Measurements from ENCODE around the gene GRAMD4.

The GRAMD4 gene

DNA sequence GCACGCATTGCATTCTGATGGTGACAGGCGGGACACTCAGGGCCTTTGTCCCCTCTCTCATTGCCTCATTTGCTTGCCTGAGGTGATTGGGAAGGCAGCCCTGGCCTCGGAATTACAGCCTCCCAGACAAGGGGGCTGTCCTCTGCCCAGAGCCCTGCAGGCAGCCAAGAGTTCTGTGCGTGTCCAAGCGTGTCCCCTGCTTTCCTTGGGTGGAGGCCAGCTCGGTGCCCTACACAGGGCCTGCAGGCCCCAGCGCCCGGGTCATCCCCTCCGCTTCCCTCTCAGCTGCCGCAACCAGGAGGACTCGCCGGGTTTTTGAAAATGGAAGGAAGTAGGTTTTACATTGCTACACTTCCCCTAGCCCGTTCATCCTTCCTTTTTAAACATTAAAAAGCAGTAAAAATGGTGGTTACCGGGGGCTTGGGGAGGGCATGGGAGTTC lies 1.9 kb downstream of the GRAMD4 start:
- no peak overlapping the region for H3K4me3 ChIP-seq (ENCODE audit: low read depth, low read length)
- TF ChIP-seq, protein P1, sequence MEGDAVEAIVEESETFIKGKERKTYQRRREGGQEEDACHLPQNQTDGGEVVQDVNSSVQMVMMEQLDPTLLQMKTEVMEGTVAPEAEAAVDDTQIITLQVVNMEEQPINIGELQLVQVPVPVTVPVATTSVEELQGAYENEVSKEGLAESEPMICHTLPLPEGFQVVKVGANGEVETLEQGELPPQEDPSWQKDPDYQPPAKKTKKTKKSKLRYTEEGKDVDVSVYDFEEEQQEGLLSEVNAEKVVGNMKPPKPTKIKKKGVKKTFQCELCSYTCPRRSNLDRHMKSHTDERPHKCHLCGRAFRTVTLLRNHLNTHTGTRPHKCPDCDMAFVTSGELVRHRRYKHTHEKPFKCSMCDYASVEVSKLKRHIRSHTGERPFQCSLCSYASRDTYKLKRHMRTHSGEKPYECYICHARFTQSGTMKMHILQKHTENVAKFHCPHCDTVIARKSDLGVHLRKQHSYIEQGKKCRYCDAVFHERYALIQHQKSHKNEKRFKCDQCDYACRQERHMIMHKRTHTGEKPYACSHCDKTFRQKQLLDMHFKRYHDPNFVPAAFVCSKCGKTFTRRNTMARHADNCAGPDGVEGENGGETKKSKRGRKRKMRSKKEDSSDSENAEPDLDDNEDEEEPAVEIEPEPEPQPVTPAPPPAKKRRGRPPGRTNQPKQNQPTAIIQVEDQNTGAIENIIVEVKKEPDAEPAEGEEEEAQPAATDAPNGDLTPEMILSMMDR (IDR thresholded peaks at IDR 0.05; ENCODE audit: low read depth, low read length) = no peak

- TF ChIP-seq, protein P1 (IDR thresholded peaks at IDR 0.05; ENCODE audit: low read depth, low read length) = no peak
- no peak overlapping the region for H3K4me3 ChIP-seq (ENCODE audit: low read depth, low read length)
These were observed 5.1 kb downstream of the GRAMD4 start for GRCh38 chr22:46625113-46625842.

DNA sequence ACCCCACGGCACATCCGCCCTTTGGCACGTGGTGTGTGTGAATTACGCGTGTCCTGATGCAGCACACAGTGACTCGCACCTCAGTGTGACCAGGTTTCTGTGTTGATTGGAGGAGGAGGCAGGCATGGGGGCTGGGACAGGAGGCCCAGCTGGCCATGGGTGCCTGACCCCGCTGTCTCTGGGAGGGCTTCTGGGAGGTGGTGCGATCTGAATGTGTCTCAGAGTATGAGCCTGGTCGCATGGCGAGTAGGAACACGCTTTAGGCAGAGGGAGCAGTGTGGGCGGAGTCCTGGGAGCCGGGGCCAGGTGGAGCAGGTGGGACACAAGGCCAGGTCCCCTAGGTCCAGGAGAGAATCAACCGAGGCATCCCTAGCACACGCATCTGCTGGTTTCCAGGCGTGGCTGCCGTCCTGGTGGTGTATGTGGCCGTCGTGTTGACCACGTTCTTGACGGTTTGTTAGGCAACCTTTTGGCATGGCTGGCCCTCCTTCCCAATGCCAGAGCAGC lies 5.7 kb downstream of the GRAMD4 start:
- TF ChIP-seq, protein P1 (IDR thresholded peaks at IDR 0.05; ENCODE audit: low read depth, low read length) = no peak
- H3K4me3 ChIP-seq (ENCODE audit: low read depth, low read length) = no peak overlapping the region

DNA sequence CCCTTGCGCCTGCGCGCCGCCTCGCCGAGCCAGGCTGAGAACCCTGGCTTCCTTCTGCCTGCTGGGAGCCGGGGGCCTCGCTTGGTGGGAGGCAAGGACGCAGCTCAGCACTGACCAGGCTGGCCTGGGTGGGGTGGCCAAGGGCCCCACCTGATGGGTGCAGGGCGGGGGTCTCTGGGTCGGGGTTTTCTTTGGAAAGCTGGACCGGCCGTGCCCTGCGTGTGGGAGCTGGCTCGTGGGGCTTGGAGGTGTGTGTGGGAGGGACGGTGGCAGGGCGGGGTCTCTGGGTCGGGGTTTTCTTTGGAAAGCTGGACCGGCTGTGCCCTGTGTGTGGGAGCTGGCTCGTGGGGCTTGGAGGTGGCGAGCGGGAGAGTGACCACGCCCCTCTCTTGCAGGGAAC lies 6.2 kb downstream of the GRAMD4 start:
- no peak overlapping the region for H3K4me3 ChIP-seq (ENCODE audit: low read depth, low read length)
- TF ChIP-seq, protein P1 (IDR thresholded peaks at IDR 0.05; ENCODE audit: low read depth, low read length) = no peak

DNA sequence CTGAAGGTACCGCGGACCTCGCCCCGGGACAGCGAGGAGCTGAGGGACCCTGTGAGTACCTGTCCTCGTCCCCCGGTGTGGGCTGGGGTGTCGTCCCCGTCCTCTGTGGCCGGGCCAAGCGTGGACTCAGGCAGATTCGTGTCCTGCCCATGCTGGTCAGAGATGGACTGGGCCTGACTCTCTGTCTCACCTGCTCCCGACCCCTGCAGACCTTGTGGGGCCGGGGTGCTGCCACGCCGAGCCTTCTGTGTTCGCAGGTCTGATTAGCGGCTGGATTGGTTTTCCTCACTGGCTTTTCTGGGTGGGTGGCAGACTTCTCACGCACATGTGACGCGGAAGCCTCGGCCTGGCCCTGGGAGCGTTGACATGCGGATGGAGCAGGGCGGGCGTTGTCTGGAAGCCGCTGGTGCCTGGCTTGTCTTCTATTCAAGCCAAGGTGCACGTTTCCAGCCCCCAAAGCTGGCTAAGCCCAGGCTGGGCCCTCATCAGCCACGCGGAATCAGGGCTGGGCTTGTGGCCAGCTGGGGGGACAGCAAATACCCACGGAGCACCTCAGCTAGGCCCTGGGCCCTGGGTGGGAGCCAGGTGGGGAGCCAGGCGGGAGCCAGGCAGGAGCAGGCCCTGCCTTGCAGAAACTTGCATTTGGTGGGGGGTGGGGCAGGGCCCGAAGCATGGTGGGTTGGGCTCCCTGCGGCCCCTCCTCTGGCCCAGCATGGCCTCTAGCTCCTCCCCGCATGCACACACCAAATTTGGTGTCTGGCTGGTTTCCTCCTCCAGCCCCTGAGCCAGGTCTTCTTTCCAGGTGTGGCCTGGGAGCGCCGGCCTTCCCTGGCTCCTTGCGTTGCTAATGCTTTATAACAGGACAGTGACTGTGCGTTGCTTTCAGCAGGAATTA lies 7.0 kb downstream of the GRAMD4 start:
- TF ChIP-seq, protein P1 (IDR thresholded peaks at IDR 0.05; ENCODE audit: low read depth, low read length) = no peak
- H3K4me3 ChIP-seq (ENCODE audit: low read depth, low read length) = no peak overlapping the region

DNA sequence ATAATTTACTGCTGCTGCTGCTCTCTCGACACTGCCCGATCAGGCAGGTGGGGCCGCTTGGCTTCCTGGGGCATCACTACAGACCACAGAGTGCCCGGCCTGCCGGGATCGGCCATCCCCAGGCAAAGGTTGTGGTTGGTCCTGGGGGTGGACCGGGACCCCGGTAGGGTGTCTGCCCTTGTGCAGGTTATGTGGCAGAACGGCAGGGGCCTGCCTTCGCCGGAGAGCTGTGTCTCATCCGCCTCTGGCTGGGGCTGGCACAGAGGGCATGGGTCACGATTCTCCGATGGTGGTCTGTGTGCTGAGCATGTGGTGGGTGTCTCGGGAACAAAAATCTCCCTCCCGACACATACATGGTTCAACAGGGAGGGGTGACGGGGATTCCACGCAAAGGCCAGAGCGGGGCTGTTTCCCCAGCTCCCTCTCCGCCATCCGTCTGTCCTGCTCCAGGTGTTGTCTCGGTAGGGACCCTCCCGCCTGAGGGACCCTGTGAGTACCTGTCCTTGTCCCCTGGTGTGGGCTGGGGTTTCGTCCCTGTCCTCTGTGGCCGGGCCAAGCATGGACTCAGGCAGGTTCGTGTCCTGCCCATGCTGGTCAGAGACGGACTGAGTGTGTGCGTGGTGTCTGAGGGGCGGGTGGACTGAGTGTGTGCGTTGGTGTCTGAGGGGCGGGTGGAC lies 7.8 kb downstream of the GRAMD4 start:
- no peak overlapping the region for H3K4me3 ChIP-seq (ENCODE audit: low read depth, low read length)
- TF ChIP-seq, protein P1 (IDR thresholded peaks at IDR 0.05; ENCODE audit: low read depth, low read length) = no peak
